GM19043 (cell line): ENCODE data around the gene NARS2.
"Not testable (repeated sequence)": the region's sequence is repeated elsewhere in the genome, so short reads cannot be mapped to it uniquely, and the experiment has no call there.

Experiments
- ATAC-seq: cut with Tn5 transposase; IDR thresholded peaks from one replicate; pipeline ENCODE4 v1.9.1; 2021; ENCODE audit warnings: low read depth; ENCODE audit not compliant: unreplicated experiment

Gene NARS2

DNA sequence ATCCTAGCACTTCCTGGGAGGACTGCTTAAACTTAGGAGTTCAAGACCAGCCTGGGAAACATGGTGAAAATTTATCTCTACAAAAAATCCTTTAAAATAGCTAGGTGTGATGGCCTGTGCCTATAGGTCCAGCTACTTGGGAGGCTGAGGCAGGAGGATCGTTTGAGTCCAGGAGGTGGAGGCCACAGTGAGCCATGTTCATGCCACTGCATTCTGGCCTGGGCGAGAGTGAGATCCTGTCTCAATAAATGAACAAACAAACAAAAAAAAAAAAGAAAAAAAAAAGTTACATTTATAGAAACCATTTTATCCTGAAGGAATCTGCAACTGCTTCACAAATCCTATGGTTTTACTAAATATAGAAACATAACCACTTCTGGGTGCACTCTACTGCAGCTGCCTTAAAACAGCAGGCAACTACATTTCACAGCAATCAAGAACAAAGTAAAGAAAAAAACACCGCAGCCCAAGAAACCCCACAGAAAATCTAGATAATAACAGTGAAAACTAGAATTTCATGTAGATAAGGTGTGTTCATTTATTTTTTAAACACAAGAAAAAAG lies 81.2 kb downstream of the NARS2 start:
- no peak for ATAC-seq

DNA sequence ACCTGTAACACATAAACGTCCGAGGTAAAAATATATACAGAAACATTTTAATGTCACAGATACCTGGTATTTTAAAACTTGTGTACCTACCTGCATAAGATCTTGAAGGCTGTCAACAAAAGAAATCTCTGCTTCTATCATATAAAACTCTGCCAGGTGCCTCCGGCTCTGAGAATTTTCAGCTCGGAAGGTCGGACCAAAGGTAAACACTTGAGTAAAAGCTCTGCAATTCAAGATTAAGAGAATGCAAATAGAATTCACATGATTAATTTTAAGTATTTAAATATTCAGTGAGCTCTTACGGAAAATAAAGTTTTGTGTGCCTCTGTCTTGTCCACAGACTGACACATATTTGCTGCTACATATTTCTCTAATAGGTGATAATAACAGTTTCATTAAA lies 81.7 kb downstream of the NARS2 start:
- no peak for ATAC-seq

DNA sequence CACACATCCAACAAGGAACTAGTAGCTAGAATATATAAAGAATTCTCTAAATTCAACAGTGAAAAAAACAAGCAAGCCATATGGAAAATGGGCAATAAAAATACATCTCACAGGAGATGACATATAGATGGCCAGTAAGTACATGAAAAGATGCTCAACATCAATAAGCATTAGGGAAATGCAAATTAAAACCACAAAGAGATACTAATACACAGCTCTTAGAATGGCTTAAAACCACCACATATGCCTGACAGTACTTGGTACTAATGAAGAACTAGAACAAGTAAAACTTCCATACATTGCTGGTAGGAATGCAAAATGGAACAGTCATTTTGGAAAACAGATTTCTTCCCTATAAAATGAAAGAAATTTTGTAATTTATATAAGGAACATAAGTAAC lies 85.5 kb downstream of the NARS2 start:
- no peak for ATAC-seq

DNA sequence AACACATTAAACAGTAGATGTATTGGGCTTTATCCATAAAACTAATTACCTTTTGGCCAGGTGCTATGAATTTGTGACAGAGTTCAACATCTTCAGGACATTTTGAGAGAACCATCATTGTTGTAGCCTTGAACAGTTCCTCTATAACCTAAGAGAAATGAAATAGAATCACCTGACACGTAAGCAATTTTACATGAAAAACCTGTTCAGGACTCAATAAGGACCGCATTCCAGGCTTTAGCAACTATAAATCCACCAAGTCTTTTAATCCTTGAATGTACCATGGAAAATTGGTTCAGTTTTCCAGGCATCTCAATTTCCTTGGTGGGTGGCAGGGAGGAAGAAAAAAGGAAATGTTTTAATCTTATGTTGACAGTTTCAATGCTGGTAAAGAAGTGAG lies 96.1 kb downstream of the NARS2 start:
- ATAC-seq, result no peak

DNA sequence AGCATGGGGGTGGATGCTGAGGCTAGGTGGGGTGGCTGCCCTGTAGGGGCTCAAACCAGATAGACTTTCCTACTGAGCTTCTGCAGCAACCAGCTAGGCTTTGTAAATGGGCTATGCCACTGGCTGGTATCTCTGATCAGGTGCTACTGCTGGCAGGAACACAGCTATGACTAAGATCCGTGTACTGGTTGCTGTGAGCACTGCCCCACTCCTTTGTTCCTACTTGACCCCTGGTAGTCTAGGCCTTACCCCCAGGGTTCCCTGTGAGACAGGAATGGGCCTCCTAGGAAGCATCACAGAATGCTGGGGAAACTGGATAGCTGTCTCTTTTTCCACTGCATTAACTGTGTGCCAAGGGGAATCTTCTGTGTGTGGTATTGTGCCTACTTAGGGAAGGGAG lies 98.6 kb downstream of the NARS2 start:
- no peak for ATAC-seq

DNA sequence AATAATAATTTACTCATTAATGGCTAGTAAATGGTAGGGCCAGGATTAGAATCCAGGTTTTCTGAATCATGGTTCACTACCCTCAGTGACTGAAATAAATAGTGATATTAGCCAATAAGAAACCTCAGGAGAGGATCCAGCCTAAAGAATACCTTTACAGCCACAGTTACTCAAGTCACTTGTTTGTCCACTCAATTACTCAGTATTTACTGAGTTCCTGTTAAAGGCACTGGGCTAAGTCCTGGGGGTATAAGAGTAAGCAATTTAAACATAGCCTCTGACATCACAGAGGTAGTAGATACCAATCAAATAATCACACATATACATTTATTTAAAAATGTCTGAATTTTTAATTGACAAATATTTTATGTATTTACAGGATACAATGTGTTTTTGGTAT lies 100.2 kb downstream of the NARS2 start:
- no peak for ATAC-seq

DNA sequence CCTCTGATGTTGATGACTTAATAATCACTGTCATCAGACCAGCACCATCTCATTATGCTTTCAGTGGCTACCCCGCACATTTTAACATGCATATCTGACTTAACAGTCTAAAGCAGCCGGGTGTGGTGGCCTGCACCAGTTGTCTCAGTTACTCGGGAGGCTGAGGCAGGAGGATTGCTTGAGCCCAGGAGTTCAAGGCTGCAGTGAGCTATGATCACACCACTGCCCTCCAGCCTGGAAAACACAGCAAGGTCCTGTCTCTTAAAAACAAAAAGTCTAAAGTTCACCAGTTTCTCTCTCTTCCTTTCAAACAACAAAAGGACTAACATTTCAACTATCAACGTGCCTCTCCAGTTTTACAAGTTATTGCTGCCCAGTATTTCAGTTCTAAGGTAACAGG lies 101.8 kb downstream of the NARS2 start:
- no peak for ATAC-seq

DNA sequence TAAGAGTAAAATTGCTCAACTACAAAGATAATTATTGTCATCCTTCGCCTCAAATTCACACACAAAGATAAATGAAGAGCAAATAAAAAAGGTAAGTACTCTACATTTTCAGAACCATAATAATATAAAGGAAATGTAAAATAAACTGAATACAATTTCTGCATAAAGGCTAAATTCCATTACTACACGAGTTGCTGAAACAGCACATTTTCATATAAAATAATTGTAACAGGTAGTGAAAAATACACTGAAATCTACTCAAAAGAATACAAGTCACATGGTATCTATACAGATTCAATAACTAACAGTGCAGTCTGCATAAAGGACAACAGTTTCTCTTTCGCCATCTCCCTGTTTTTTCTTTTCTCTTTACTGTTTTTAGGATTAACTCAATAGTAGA lies 102.3 kb downstream of the NARS2 start:
- no peak for ATAC-seq

DNA sequence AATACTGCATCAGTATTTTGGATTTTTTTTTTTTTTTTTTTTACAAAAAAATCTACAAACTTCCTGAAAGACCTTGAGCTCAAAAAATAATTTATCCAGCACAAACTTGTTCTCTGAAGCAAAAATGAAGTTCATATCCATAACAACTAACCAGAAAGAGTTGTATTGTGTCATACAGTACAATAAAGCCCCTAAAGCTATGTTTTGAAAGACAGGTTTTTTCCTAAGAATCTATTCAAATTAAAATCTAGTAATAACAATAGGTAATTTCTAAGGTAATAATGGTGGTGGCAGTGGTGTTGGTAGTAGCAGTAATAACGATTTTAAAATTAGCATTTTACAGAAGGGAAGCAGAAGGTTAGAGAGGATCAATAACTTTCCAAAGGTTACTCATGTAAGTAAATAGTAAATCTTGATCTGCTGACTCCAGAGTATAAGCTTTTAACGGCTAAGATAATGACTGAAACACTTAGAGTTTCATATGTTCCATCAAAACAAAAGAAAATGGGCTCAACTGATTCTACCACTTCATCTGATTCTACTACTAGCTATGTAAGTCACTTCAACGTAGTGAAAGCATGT lies 103.7 kb downstream of the NARS2 start:
- ATAC-seq, result no peak

DNA sequence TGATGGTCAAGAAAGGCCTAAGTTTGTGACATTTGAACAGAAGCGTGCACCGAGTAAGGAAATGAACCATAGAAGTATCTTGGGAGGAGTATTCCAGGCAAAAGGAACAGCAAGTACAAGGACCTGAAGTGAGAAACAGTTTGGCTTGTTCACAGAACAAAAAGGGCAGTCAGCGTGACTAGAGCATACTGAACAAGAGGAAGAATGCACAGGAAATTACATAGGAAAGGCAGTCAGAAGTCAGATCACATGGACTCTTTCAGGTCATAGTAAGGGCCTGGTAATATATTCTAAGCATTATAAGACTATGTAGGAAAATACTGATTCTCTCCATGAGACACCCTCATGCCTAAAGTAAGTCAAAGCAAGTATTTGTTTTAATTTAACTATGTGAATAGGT lies 104.8 kb downstream of the NARS2 start:
- ATAC-seq, result no peak

DNA sequence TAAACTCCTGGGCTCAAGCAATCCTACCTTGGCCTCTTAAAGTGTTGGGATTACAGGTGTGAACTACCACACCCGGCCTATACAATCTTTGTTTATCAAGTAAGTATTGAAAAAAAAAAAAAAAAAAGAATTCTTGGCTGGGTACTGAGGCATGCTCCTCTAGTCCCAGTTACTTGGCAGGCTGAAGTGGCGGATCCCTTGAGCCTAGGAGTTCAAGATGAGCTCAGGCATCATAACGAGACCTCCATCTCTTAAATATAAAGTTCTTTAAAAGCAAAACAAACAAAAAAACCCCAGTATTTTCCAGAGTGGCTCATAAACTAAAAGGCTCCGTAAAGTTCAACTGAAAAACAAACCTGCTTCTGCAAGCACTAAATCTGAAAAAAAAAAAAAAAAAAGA lies 106.7 kb downstream of the NARS2 start:
- ATAC-seq, result no peak

DNA sequence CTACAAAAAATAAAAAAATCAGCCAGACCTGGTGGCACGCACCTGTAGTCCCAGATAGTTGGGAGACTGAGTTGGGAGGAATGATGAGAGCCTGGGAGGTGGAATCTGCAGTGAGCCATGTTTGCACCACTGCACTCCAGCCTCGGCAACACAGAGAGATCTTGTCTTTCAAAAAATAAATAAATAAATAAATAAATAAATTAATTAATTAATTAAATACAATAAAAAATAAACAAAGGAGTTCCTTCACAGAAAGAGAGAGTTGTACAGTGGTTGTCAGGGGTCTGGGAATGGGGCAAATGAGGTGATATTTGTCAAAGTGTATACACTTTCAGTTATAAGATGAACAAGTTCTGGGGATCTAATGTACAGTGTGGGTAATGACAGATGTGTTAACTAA lies 107.3 kb downstream of the NARS2 start:
- no peak for ATAC-seq

DNA sequence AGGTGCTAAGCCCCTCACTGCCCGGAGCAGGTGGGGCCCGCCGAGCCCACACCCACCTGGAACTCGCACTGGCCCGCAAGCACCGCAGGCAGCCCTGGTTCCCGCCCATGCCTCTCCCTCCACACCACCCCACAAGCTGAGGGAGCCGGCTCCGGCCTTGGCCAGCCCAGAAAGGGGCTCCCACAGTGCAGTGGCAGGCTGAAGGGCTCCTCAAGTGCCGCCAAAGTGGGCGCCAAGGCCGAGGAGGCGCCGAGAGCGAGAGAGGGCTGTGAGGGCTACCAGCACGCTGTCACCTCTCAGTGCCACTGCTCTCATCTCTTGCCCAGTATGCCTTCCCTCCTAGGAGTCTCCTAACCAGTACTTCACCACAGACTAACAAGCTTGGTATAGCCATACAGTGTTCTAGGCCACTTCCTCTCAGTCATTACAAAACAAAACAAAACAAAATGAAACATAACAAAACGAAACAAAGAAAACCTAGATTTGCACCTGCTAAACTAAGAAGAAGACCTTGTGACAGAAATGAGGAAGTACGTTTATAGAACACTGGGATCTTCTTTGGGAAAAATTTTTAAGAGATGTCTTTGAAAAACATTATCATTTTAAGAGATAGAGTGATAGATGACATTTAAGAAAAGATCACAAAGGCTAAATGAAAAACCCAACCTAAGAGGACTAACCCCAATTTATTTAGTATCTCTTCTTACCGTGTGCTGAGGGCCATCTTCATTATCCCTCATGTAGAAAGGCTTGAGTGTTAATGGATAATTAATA lies 109.3 kb downstream of the NARS2 start:
- peak; percentile 98 for ATAC-seq

DNA sequence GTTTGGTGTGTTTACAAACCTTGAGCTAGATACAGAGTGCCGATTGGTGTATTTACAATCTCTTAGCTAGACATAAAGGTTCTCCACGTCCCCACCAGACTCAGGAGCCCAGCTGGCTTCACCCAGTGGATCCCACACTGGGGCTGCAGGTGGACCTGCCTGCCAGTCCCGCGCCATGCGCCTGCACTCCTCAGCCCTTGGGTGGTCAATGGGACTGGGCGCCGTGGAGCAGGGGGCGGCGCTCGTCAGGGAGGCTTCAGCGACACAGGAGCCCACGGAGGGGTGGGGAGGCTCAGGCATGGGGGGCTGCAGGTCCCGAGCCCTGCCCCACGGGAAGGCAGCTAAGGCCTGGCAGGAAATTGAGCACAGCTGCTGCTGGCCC lies 109.9 kb downstream of the NARS2 start:
- ATAC-seq, result not testable (repeated sequence)

DNA sequence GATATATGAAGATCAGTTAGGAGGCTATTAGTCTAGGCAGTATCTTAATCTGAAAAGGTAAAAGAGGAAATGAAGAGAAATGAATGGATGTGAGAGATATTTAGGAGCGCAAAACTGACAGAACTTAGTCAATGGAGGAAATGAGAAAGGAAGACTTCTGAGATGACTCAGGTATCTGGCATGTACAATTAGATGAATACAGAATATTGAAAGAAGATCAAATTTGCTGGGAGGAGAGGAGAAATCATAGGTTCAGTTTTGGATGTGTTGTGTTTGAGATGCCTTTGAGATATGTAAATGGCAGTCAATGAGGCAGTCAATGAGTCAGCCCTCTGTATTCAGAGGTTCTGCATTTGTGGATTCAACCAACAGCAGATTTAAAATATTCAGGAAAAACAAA lies 114.2 kb downstream of the NARS2 start:
- no peak for ATAC-seq

DNA sequence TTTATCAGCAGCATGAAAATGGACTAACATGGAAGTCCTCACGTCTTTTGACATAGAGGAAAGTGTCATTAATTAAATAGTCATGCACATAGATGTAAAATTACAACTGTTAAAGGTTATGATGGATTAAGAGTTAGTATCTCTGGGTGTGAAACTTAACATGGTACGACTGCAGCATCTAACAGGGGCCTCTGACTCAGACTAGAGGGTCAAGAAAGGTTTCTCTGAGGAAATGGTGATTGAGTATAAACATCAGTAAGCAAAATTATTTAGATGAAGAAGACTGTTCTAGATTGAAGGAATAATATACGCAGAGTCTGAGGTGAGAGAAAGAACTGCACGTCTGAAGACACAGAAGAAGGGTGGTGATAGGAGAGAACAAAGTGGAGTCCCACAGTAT lies 114.9 kb downstream of the NARS2 start:
- ATAC-seq, result no peak

DNA sequence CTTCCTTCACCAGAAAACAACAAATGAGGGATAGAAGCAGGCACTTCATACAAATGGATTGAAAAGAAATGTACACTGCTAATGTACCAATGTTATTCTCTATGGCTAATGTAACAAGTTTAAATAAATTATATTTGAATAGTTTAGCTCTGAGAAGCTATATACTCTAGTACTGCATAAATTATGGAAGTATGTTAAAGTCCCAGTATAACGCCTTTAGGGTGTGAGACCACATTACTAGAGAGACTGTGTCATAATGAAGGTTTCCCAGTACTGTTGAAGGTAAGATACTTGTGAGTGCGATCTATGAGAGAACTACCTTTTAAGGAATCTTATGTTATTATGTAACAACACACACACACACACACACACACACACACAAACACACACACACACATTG lies 117.2 kb downstream of the NARS2 start:
- no peak for ATAC-seq

DNA sequence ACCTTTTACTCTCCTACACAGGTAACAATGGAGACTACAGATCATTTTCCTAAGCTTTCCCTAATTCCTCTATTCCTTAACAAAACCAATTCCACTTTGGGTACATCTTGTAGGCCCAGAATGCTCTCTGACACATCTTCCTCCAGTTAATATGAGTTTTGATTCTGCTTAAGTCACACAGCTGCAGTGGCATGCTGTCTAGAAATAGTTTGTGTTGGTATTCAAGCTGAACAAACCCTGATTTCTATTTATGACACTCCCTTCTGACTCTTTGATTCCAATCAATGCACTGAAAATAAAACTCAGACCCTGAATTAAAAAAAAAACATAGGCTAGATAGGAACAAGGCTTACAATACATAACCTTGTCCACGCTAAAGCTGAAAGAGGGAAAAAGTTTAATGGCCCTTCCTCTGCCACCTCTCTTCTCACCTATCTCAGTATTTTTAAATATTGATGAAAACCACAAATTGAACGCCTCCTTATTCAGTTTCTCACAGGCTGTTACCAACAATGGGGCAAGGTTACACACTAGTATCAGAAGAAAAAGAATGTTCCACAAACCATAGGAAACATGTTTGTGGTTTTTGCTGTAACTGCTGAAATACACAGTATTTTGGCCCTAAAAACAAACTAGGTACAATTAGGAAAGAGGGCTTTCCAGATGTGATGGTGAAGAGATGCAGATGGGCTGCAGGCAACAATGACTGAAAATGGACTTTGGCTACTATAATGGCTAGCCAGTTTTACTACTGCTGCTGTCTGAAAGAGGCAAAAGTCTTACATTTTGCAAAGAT lies 121.3 kb downstream of the NARS2 start:
- peak; percentile 66 for ATAC-seq

DNA sequence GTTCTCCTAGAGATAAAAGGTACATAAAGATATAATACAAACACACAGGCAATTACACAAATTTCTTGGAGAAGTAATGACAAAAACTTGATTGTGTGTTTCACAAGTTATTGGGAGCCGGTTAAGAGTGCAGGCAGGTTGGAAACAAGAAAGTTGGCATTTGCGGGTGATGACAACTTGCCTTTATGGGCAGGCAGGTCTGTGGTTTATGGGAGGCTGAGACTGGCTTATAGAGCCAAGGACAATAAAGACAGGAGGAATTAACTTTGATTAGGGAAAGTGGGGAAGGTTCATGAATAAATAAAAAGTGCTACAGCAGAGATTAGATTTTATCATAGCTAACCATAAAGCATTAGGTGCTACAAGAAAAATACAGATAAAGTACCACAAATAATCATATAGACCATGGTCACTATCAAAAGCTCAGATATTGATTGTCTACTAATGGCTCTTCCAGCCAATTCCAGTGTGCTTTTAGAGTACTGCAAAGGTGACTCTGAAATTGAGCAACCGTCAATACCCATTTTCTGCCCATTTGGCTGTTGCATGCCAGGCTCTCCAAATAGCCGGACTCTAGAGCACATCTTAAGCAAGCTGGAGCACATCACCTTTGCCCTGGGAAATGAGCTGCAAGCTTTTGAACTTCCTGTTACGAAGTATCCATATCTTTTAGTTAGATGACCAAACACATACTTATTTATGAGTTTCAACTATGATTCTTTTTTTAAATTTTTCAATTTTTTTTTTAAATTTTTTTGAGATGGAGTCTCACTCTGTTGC lies 123.1 kb downstream of the NARS2 start:
- no peak for ATAC-seq

DNA sequence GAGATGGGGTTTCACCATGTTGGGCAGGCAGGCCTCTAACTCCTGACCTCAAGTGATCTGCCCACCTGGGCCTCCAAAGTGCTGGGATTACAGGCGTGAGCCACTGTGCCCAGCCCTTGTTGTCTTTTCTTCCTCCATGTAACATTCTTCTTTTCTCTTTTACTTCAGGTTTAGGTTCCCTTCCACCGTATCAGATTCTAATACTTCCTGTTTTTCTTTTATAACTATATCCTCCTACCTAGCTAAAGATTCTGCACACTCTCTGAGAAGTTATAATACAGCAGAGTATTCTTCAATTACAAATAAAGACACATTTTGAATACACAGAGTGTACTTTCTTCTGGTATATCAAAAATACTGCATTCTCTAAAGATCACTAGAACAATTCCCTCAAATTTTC lies 123.8 kb downstream of the NARS2 start:
- ATAC-seq, result no peak

DNA sequence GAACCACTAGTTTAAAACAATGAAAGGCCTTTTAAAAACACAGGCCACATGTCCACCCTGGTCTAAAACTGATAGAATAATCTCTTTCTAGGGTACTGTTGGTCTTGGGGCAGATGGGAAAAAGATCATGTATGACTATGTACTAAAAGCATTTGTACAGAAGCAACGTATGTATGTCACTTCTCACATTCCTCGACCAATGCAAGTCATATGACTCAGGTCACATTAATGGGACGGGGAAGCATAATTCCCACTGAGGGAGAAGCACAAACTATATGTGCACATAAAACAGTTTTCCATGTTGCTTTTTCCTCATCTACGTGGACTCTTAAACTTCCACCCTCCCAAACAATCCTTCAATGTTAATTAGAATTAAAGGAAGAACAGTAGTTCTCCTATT lies 124.8 kb downstream of the NARS2 start:
- no peak for ATAC-seq
